Hair follicle dermal papilla cell (primary cell): Measurements from ENCODE around the gene DNM1. TPM values are rescaled to one million over a fixed set of nuclear protein-coding genes. Genes with fewer than 3 reads are reported as not detected.

Experiments
- small RNA-seq: library from RNA; depleted of rRNA; stranded (forward); fragments of <200 nt; gene quantifications from one replicate; pipeline ENCODE3, GENCODE V24; 2012
- total RNA-seq: library from RNA; depleted of rRNA; stranded (reverse); fragments of >200 nt; gene quantifications from 2 replicates; pipeline ENCODE4 v1.2.3, GENCODE V29; 2012

The DNM1 gene
- total RNA-seq: 59.6 and 119 TPM in 2 replicates

GRCh38 chr9:128203024-128203706 is at the start of gene DNM1:
Gene DNM1 (plus strand): TSS chr9:128203379. CDS start chr9:128203471, 92 bp downstream.

GRCh38 chr9:128159784-128160602 is 43.2 kb upstream of the DNM1 start, which contains the start of gene BBLN:
Gene BBLN (plus strand): TSS chr9:128160265. CDS start chr9:128160408, 143 bp downstream.

GRCh38 chr9:128191406-128192046 is 11.7 kb upstream of the DNM1 start, which contains the start of gene CIZ1:
Gene CIZ1 (minus strand): TSS chr9:128191572. CDS start chr9:128190857, 715 bp downstream.

GRCh38 chr9:128275198-128276007 is 72.2 kb downstream of the DNM1 start, which contains the start of gene GOLGA2:
Gene GOLGA2 (minus strand): TSS chr9:128276007. CDS start chr9:128275976, 31 bp downstream.

GRCh38 chr9:128276008-128276573 is 72.9 kb downstream of the DNM1 start, which contains the start of gene SWI5:
Gene SWI5 (plus strand): TSS chr9:128276276.

Small RNA genes within 50 kb of the gene (small RNA-seq; reads per million reads assigned to genes)
- gene MIR199B (256 reads per million, percentile 99 among the genes with 10 or more reads in this experiment), gene MIR3154 (not detected)

Other genes with a start within 250 kb of the DNM1 start
- gene EEIG1, start 222.4 kb upstream of the DNM1 start, total RNA-seq: 15.6 and 17.2 TPM in 2 replicates
- gene NAIF1, start 136.1 kb upstream of the DNM1 start, total RNA-seq: 13.0 and 13.8 TPM in 2 replicates
- gene SLC25A25, start 135.1 kb upstream of the DNM1 start, total RNA-seq: 36.2 and 43.2 TPM in 2 replicates
- gene PTGES2, start 75.7 kb upstream of the DNM1 start, total RNA-seq: 45.7 and 48.0 TPM in 2 replicates
- gene LCN2, start 53.9 kb upstream of the DNM1 start, total RNA-seq: 0.32 TPM in 1 of 2 replicates, not detected in the other
- 24.2 and 27.6 TPM in 2 replicates for gene BBLN, start 43.1 kb upstream of the DNM1 start, total RNA-seq
- gene CIZ1, start 11.8 kb upstream of the DNM1 start, total RNA-seq: 48.1 and 52.7 TPM in 2 replicates
- 159 and 173 TPM in 2 replicates for gene GOLGA2, start 72.6 kb downstream of the DNM1 start, total RNA-seq
- 16.6 and 18.0 TPM in 2 replicates for gene SWI5, start 72.9 kb downstream of the DNM1 start, total RNA-seq
- 16.9 and 17.9 TPM in 2 replicates for gene TRUB2, start 119.1 kb downstream of the DNM1 start, total RNA-seq
- gene COQ4, start 119.5 kb downstream of the DNM1 start, total RNA-seq: 31.0 and 35.7 TPM in 2 replicates
- 23.3 and 23.5 TPM in 2 replicates for gene SLC27A4, start 137.1 kb downstream of the DNM1 start, total RNA-seq
- gene URM1, start 168.0 kb downstream of the DNM1 start, total RNA-seq: 39.4 and 42.7 TPM in 2 replicates
- 194 and 208 TPM in 2 replicates for gene CERCAM, start 217.5 kb downstream of the DNM1 start, total RNA-seq